GM11168 (cell line): ENCODE measurements around the gene COG5.
"Not testable (repeated sequence)": the region's sequence is repeated elsewhere in the genome, so short reads cannot be mapped to it uniquely, and the experiment has no call there.

Experiments
- in situ Hi-C: fragments of 300-500 bp; cut with MboI; formaldehyde crosslinking; loops from one replicate; pipeline ENCODE4 v1.12.0; 2022; ENCODE audit warnings: low sequenced_read_pairs; ENCODE audit not compliant: unreplicated experiment

Gene COG5

DNA sequence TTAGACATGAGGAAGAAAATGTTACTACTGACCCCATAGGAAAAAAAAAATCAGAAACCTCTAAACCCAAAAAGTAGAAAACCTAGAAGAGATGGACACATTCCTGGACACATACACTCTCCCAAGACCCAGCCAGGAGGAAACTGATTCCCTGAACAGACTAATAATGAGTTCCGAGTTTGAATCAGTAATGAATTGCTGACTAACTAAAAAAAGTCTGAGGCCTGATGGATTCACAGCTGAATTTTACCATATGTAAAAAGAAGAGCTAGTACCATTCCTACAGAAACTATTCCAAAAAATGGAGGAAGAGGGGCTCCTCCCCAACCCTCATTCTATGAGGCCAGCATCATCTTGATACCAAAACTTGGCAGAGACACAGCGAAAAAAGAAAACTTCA is 319.1 kb downstream of the COG5 start:
- in situ Hi-C loops = no loop called here

DNA sequence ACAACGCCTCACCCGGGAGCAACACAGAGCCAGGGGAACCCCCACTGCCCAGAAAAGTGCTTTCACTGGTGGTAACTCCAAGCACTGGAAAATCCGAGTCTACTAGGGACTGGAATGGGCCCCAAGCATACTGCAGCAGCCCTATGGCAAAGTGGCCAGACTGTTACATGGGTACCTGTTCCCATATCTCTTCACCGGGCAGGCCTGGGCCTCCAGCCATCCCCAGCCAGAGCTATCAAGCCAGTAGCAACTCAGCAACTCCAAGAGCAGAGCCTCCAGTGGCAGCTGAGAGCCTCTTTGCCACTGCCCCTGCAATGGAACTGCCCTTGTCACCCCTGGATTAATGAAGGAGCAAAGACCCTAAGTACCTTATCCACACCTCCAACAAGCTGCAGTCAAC is 321.5 kb downstream of the COG5 start:
- in situ Hi-C loops = no loop called here

DNA sequence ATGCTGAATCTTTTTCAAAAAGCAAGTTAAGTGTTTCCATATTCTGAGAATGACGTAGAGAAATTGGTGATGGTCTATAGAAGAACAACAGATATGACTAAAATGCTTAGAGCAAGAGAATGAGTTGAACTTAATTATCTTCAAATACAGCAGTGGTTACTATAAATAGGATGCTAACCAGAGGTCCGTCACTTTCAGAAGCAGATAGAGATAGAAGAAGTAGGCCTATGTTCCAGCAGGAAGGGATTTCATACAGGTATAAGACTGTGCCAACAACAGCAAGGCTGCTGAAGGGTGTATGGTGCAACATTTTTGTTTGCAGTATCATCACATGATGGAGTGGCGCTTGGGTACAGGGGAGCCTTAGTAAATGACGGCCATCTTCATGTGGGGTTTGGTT is 326.3 kb downstream of the COG5 start:
- in situ Hi-C loops = no loop called here

DNA sequence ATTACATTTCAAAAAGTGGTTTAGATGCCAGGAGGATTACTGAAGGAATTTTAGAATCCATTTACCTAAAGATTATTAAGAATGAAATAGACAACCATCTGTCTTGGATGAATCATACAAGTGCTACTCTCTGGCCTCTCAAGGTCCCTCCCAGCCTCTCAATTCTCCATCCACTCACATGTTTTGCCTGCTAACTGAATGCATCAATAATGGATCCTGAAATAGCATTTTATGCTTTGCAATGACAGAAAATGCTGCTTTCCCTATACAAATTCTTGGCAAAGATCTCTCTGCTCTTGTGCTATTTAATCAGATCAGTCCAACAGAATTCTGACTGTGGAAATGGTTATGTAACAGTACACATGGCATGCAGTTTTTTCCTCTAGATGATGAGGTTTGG is 326.9 kb downstream of the COG5 start:
- in situ Hi-C loops = no loop called here

DNA sequence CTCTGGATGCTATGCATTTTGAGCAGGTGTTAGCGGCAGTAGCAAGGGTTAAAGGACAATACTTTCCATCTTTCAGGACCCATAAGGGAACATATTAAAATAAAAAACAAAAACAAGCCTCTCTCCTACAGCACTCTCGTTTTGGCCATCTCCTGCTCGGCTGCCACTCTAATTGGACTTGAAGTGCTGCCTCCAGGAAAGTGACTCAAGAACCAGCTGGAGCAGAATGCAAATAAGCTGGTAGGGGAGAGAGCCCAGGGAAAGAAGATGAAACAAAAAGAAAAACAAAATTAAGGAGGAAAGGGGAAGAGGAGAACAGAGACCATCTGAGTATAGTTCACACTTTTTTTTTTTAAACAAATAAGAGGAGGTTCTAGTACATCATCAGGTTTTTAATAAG is 329.3 kb downstream of the COG5 start:
- in situ Hi-C loops = no loop called here

DNA sequence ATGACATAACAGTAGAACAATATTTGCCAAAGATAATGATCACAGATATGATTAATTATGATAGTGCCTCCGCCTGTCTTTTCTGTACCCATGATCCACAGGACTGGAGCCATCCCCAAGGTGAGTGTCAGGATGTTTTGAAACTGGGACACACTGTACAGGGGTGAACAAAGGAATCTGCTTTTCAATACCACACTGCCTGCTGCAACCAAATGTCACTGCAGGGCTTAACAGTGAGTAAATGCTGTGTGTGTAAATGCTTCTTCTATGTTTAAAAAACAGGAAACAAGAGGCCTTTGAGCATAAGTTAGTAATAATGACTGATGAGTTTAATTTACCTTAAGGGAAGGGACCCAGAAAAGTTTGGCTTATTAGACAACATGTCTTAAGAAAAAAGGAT is 329.7 kb downstream of the COG5 start:
- in situ Hi-C loops = no loop called here

- in situ Hi-C loops = no loop called here
Measured at GRCh38 chr7:107233174-107233573, 330.5 kb downstream of the COG5 start.

DNA sequence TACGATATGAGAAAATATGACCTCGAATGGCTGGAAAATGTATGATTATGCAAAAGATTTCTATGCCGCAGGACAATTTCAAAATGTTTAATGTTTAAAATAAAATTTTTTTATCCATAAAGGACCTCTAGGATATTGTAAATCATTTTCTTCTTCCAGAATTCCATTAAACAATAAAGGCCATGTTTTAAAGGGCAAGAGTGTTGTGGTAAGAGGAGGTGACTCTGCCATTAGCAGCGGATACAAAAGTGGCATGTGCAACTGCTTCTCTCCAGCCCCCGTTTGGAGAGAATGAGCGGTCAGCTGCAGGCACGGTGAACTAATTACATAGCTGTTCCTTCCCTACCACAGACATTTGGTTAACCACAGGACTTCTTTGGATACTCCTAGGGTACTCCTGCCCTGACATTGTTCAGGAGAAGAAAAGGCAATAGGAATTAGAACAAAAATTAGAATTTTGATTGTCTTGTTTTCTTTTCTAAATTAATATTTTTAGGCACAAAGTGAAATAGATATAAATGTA is 331.1 kb downstream of the COG5 start:
- in situ Hi-C loops = no loop called here

- in situ Hi-C loops = no loop called here
Measured at GRCh38 chr7:107230334-107230733, 333.4 kb downstream of the COG5 start.

GRCh38 chr7:107228291-107228690 is 335.4 kb downstream of the COG5 start:
- in situ Hi-C loops = no loop called here

DNA sequence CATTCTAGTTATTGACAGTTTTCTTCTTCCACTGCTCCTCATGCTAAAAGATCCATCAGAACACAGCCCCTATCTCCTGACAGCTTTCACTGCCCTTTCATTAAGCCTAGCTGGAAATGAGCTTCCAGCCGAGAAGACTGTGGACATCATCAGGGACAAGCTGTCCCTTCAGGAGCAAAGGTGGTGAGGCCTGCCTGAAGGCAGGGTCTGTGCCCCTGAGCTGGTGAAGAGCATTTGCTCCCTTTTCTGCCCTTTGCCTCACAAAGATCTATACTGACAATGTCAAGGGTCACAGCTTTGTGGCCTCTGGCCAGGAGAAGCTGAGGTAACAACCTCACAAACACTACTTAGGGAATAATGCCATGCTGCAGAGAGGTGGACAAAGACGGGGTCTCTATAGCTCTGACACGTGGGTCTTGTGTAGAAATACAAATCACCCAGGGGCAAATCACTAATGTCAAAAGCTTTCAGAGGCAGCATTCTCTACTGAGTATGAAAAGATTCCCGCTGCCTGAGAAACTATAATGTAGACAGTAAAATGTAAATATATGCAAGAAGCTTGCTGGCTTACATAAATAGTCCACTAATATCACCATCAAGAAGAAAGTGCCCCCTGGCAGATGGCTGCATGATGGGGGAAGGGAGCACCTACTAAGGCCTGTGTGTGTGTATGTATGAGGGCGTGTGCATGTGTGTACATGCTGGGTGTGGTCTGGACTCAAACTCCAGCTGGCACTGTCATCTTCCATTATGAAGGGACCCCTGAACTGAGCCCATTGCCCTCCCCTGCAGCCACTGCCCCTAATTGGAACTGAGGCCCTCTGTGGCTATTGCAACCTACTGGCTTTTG is 339.1 kb downstream of the COG5 start:
- in situ Hi-C loops = no loop called here

- in situ Hi-C loops = not testable (repeated sequence)
Measured at GRCh38 chr7:107220806-107221205, 342.9 kb downstream of the COG5 start.

DNA sequence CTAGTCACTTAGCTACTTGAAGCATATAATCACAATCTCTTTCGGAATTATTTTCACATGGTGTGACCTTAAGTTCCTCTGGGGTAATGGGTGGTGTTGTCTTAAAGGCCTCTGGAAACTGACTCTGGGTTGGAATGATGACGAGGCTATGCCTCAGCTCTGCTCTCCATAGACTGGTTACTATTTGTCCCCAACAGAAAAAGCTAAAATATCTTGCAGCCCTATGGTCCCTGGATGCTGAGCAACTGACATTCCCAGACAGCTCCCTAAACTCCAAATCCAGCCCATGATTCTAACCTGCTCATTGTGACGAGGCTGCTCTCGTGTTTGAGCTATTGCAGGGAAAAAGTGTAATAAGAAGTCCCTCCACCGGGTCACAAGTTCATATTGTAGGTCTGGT is 343.4 kb downstream of the COG5 start:
- in situ Hi-C loops = no loop called here

DNA sequence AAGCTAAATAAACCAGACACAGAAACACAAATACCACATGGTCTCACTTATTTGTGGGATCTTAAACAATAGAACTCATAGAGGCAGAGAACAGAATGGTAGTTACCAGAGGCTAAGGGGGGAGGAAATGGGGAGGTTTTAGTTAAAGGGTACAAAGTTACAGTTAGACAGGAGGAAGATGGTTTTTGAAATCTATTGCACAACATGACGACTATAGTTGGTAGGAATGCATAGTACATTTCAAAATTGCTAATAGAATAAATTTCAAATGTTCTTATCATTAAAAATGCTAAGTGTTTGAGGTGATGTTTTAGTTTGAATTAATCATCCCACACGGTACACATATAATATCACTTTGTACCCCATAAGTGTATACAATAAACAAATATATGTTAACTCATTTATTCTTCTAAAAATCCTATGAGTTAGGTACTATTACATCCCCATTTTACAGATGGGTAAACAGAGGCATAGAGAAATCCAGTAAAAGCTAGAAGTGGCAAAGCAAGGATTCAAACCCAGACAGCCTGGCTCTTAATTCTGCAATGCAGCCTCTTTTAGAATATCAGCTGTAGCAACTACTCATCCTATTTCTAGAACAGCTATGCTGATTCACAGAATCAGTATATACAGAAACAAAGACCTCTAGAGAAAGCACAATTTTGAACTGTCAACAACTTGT is 344.0 kb downstream of the COG5 start:
- in situ Hi-C loops = no loop called here

- in situ Hi-C loops = no loop called here
Measured at GRCh38 chr7:107213945-107214344, 349.8 kb downstream of the COG5 start.

- in situ Hi-C loops = no loop called here
Measured at GRCh38 chr7:107213193-107213788, 350.4 kb downstream of the COG5 start.

DNA sequence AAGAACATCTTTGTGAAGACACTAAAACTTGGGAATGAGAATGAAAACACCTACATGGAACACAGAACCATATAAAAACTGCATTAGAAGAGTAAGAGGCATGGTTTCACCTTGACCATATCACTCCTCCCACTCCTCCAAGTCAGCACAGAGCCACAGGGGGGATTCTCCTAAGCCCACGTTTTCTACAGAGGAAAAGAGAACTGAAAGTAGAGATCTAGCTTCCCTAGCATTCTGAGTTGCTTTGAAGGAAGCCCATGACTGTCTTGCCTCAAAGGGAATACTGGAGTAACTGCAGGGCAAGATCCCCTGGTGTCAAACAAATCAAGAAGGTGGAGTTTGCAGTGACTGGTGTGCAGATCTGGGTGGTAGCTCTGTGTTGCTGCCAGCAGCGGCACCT is 351.0 kb downstream of the COG5 start:
- in situ Hi-C loops = no loop called here

- in situ Hi-C loops = no loop called here
Measured at GRCh38 chr7:107210400-107210799, 353.3 kb downstream of the COG5 start.

- in situ Hi-C loops = no loop called here
Measured at GRCh38 chr7:107209565-107209964, 354.2 kb downstream of the COG5 start.

DNA sequence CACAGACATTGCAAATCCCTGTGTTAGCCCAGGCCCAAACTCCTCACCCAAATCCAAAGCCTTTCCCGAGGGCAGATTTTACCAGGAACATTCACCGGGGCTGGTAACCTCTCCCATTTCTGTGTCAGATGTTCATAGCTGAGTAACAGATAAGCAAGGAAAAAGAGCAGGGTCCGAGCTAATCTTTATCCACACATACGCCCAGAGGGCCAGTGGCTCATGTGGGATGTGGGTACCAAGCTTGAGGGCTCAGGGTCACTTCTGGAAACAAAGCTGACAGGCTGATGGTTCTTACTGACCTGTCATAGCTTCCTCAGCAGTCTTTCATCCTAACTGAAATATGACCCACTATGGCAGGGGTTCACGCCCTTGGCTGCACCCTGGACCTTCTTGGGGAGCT is 355.2 kb downstream of the COG5 start:
- in situ Hi-C loops = no loop called here

- in situ Hi-C loops = no loop called here
Measured at GRCh38 chr7:107208024-107208521, 355.6 kb downstream of the COG5 start.
